ENCODE measurements around the gene ZNF611. TPM values are rescaled to one million over a fixed set of nuclear protein-coding genes. Genes with fewer than 3 reads are reported as not detected.
"Not testable (repeated sequence)": the region's sequence is repeated elsewhere in the genome, so short reads cannot be mapped to it uniquely, and the experiment has no call there.

ZNF611 gene
- polyA plus RNA-seq, 1 of the 3 experiments (the other 2 are of a cell fraction) = 2.6 TPM

GRCh38 chr19:52700673-52701072, 34.2 kb downstream of the ZNF611 start:
- Histone ChIP-seq H3K79me2 (ENCODE audit: insufficient read depth) (no peaks in the 10 kb centered on the region), H4K20me1 (ENCODE audit: insufficient read depth) (no peaks in the 10 kb centered on the region), H3K9me3 (no peaks in the 10 kb centered on the region), H3K4me2 (no peak overlapping the region), H3K9me2 (no peaks in the 10 kb centered on the region), H3K36me3 (replicated peaks in 1 of 2; ENCODE audit: control insufficient read depth in 1 of 2, insufficient read depth in 2 of 2, low read length in 1 of 2) (peaks cover under 1 to 20% of the 10 kb centered on the region in 2 experiments), H2AFZ (ENCODE audit: low read depth) (no peak overlapping the region), H3K27ac (ENCODE audit: low read depth in 2 of 2, low read length in 1 of 2) (no peak overlapping the region), H3K9ac (no peak overlapping the region), H3K4me1 (ENCODE audit: control insufficient read depth in 1 of 2, insufficient read depth in 2 of 2, low read depth in 1 of 2, low read length in 1 of 2) (no peaks in the 10 kb centered on the region), H3K27me3 (ENCODE audit: insufficient read depth) (no peaks in the 10 kb centered on the region), H3K4me3 (ENCODE audit: low read depth in 2 of 2, low read length in 1 of 2) (no peak overlapping the region), H3F3A (replicated peaks; ENCODE audit: insufficient read depth) (no peaks in the 10 kb centered on the region)
- ChIA-PET POLR2A (no interaction called here), CTCF (no interaction called here)
- no peak for DNase-seq
- WGBS (ENCODE audit: low lambda C conversion rate) = 79% methylated on average over 7 of the region's 7 CpGs
- TF ChIP-seq, protein P1, sequence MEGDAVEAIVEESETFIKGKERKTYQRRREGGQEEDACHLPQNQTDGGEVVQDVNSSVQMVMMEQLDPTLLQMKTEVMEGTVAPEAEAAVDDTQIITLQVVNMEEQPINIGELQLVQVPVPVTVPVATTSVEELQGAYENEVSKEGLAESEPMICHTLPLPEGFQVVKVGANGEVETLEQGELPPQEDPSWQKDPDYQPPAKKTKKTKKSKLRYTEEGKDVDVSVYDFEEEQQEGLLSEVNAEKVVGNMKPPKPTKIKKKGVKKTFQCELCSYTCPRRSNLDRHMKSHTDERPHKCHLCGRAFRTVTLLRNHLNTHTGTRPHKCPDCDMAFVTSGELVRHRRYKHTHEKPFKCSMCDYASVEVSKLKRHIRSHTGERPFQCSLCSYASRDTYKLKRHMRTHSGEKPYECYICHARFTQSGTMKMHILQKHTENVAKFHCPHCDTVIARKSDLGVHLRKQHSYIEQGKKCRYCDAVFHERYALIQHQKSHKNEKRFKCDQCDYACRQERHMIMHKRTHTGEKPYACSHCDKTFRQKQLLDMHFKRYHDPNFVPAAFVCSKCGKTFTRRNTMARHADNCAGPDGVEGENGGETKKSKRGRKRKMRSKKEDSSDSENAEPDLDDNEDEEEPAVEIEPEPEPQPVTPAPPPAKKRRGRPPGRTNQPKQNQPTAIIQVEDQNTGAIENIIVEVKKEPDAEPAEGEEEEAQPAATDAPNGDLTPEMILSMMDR (IDR thresholded peaks at IDR 0.05) = no peak
- TF ChIP-seq TEAD4 (IDR thresholded peaks at IDR 0.05; ENCODE audit: borderline replicate concordance, insufficient read depth) (no peak), GATA2 (CRISPR knock-in tag; IDR thresholded peaks at IDR 0.05) (no peak), RFX5 (IDR thresholded peaks at IDR 0.05; ENCODE audit: low read length) (no peak)
- TF ChIP-seq, protein P2, sequence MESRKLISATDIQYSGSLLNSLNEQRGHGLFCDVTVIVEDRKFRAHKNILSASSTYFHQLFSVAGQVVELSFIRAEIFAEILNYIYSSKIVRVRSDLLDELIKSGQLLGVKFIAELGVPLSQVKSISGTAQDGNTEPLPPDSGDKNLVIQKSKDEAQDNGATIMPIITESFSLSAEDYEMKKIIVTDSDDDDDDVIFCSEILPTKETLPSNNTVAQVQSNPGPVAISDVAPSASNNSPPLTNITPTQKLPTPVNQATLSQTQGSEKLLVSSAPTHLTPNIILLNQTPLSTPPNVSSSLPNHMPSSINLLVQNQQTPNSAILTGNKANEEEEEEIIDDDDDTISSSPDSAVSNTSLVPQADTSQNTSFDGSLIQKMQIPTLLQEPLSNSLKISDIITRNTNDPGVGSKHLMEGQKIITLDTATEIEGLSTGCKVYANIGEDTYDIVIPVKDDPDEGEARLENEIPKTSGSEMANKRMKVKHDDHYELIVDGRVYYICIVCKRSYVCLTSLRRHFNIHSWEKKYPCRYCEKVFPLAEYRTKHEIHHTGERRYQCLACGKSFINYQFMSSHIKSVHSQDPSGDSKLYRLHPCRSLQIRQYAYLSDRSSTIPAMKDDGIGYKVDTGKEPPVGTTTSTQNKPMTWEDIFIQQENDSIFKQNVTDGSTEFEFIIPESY (IDR thresholded peaks at IDR 0.05; ENCODE audit: borderline replicate concordance, low read depth) = no peak

GRCh38 chr19:52699555-52699954, 35.3 kb downstream of the ZNF611 start:
- H3F3A ChIP-seq (replicated peaks; ENCODE audit: insufficient read depth); H3K9me3 ChIP-seq; H3K36me3 ChIP-seq (replicated peaks in 1 of 2; ENCODE audit: control insufficient read depth in 1 of 2, insufficient read depth in 2 of 2, low read length in 1 of 2); H3K4me1 ChIP-seq (ENCODE audit: control insufficient read depth in 1 of 2, insufficient read depth in 2 of 2, low read depth in 1 of 2, low read length in 1 of 2); H3K4me2 ChIP-seq; H2AFZ ChIP-seq (ENCODE audit: low read depth); POLR2A ChIA-PET; H4K20me1 ChIP-seq (ENCODE audit: insufficient read depth); DNase-seq; H3K27ac ChIP-seq (ENCODE audit: low read depth in 2 of 2, low read length in 1 of 2); H3K79me2 ChIP-seq (ENCODE audit: insufficient read depth); H3K27me3 ChIP-seq (ENCODE audit: insufficient read depth); CTCF ChIA-PET; H3K9me2 ChIP-seq; H3K9ac ChIP-seq; H3K4me3 ChIP-seq (ENCODE audit: low read depth in 2 of 2, low read length in 1 of 2): not testable (repeated sequence)
- WGBS (ENCODE audit: low lambda C conversion rate) = 86% methylated on average over 5 of the region's 5 CpGs

DNA sequence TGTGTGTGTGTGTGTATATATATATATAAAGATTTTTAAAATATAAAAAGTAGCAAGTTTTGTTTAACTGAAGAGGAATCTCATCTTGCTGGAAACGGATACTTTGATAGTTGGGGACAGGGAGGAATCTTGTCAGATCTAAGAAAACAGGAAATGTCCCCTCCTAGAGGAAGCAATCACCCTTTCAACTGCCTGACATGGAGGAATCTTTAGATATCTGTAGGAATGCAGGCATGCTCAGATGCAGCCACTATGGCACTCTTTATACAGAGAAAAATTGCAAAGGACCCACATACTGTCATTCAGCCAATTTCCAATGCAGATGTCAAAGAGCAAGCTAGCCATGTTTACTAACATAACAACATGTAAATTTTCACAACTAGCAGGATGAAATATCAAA, 38.8 kb downstream of the ZNF611 start:
- 32% methylated on average over 1 of the region's 1 CpG for WGBS (ENCODE audit: low lambda C conversion rate)
- TF ChIP-seq USF1 (IDR thresholded peaks at IDR 0.05; ENCODE audit: borderline replicate concordance, low read depth) = no peak
- TF ChIP-seq, protein P3, sequence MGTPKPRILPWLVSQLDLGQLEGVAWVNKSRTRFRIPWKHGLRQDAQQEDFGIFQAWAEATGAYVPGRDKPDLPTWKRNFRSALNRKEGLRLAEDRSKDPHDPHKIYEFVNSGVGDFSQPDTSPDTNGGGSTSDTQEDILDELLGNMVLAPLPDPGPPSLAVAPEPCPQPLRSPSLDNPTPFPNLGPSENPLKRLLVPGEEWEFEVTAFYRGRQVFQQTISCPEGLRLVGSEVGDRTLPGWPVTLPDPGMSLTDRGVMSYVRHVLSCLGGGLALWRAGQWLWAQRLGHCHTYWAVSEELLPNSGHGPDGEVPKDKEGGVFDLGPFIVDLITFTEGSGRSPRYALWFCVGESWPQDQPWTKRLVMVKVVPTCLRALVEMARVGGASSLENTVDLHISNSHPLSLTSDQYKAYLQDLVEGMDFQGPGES (IDR thresholded peaks at IDR 0.05; ENCODE audit: low read depth, low read length) = no peak
- no peak for TF ChIP-seq NFIC (IDR thresholded peaks at IDR 0.05; ENCODE audit: borderline replicate concordance)
- TF ChIP-seq YY1 (IDR thresholded peaks at IDR 0.05; ENCODE audit: low read depth) = no peak
- TF ChIP-seq FOXM1 (IDR thresholded peaks at IDR 0.05; ENCODE audit: low read depth) = no peak
- TF ChIP-seq, protein P2 (IDR thresholded peaks at IDR 0.05; ENCODE audit: borderline replicate concordance, low read depth) = no peak
- TF ChIP-seq TAF1 (IDR thresholded peaks at IDR 0.05; ENCODE audit: borderline replicate concordance, low read depth, low read length) = no peak
- no peak for TF ChIP-seq RAD21 (IDR thresholded peaks at IDR 0.05; ENCODE audit: low read length)
- TF ChIP-seq USF2 (IDR thresholded peaks at IDR 0.05; ENCODE audit: borderline replicate concordance, low read depth, low read length) = no peak

More for the DNA sequence above, 38.8 kb downstream of the ZNF611 start:
- no peak overlapping the region for H3K9ac ChIP-seq
- no peaks in the 10 kb centered on the region for H3K36me3 ChIP-seq (replicated peaks in 1 of 2; ENCODE audit: control insufficient read depth in 1 of 2, insufficient read depth in 2 of 2, low read length in 1 of 2)
- DNase-seq = no peak
- ChIA-PET CTCF (no interaction called here), POLR2A (no interaction called here)
- H3K27ac ChIP-seq (ENCODE audit: low read depth in 2 of 2, low read length in 1 of 2) = no peak overlapping the region
- no peaks in the 10 kb centered on the region for H3K9me3 ChIP-seq
- no peaks in the 10 kb centered on the region for H3K9me2 ChIP-seq
- H3K4me1 ChIP-seq (ENCODE audit: control insufficient read depth in 1 of 2, insufficient read depth in 2 of 2, low read depth in 1 of 2, low read length in 1 of 2) = no peaks in the 10 kb centered on the region
- no peaks in the 10 kb centered on the region for H3K79me2 ChIP-seq (ENCODE audit: insufficient read depth)
- no peaks in the 10 kb centered on the region for H3F3A ChIP-seq (replicated peaks; ENCODE audit: insufficient read depth)
- no peak overlapping the region for H3K4me3 ChIP-seq (ENCODE audit: low read depth in 2 of 2, low read length in 1 of 2)
- no peaks in the 10 kb centered on the region for H4K20me1 ChIP-seq (ENCODE audit: insufficient read depth)
- no peaks in the 10 kb centered on the region for H3K27me3 ChIP-seq (ENCODE audit: insufficient read depth)
- no peak overlapping the region for H3K4me2 ChIP-seq
- no peak overlapping the region for H2AFZ ChIP-seq (ENCODE audit: low read depth)

Measured in SK-N-SH (cell line).